Endothelial cell of umbilical vein (primary cell): ENCODE results near the gene CLINT1. TPM values are rescaled to one million over a fixed set of nuclear protein-coding genes. Genes with fewer than 3 reads are reported as not detected.

Experiments
- BruUV-seq: library from RNA; stranded (reverse); fragments of 400-500 nt; replicated peaks from 2 replicates; lab custom pipeline; 2021; lab: Mats Ljungman, UMichigan
- CTCF ChIA-PET: fragments of 300-600, 350-600 bp; sonication (Branson Sonifier 250); formaldehyde crosslinking; loops from one replicate; lab custom pipeline; 2021; ENCODE audit warnings: antibody characterized with exemption, inconsistent platforms; lab: Charles Lee
- POLR2A ChIA-PET: fragments of 300-600, 350-600 bp; sonication (Branson Sonifier 250); formaldehyde crosslinking; loops from one replicate; lab custom pipeline; 2021; ENCODE audit warnings: antibody characterized with exemption, inconsistent platforms; lab: Charles Lee
- DNase-seq: peaks from one replicate; pipeline ENCODE4 v3.0.0-alpha.2; 2011; ENCODE audit warnings: low read depth, low spot score
- FAIRE-seq: peaks from 2 replicates; lab custom pipeline; 2011; peaks lifted over from hg19 to GRCh38; lab: Jason Lieb, UNC
- H2AFZ ChIP-seq: 2 replicates; pipeline ENCODE4 v1.6.0; 2012; ENCODE audit warnings: low read depth, low read length, control low read depth, inconsistent platforms
- H3K27ac ChIP-seq: 2 replicates; pipeline ENCODE4 v1.5.1; 2011; ENCODE audit warnings: low read depth, mild to moderate bottlenecking, control low read depth, low read length, moderate library complexity; ENCODE audit not compliant: insufficient read depth
- H3K27me3 ChIP-seq, 2 experiments: 2 replicates each; pipeline versions ENCODE4 v1.6.0 to v1.6.1; 2011; ENCODE audit warnings: low read length in 2 of 2, mixed read lengths in 1 of 2; ENCODE audit not compliant: control insufficient read depth in 2 of 2, insufficient read depth in 2 of 2
- H3K36me3 ChIP-seq, 2 experiments: 2 replicates in 1 of 2; 3 replicates in 1 of 2; pipeline ENCODE4 v1.5.1; 2011; ENCODE audit warnings: low read length in 2 of 2, mild to moderate bottlenecking in 1 of 2, moderate library complexity in 1 of 2; ENCODE audit not compliant: control insufficient read depth in 2 of 2, insufficient read depth in 2 of 2; ENCODE audit errors: extremely low read depth in 1 of 2
- H3K4me1 ChIP-seq: 3 replicates; pipeline ENCODE4 v1.5.1; 2011; ENCODE audit warnings: mild to moderate bottlenecking, low read length; ENCODE audit not compliant: control insufficient read depth, insufficient read depth; ENCODE audit errors: extremely low read depth
- H3K4me2 ChIP-seq: 2 replicates; pipeline ENCODE4 v1.6.1; 2011; ENCODE audit warnings: low read length, control low read depth, mixed read lengths; ENCODE audit not compliant: insufficient read depth
- H3K4me3 ChIP-seq, 3 experiments: fragments of 200-600 bp in 1 of 3; sonication (generic), shearing (Covaris generic) in 1 of 3; replicated peaks in 1 of 3; 2 replicates each; pipeline ENCODE4 v1.5.1; 2011 to 2016; ENCODE audit warnings: control low read depth in 3 of 3, low read length in 3 of 3, mild to moderate bottlenecking in 2 of 3, inconsistent platforms in 1 of 3, low read depth in 1 of 3, moderate library complexity in 1 of 3; ENCODE audit not compliant: insufficient read depth in 1 of 3
- H3K79me2 ChIP-seq: 2 replicates; pipeline ENCODE4 v1.6.0; 2012; ENCODE audit warnings: low read length, inconsistent platforms; ENCODE audit not compliant: control insufficient read depth, insufficient read depth
- H3K9ac ChIP-seq: replicated peaks from 2 replicates; pipeline ENCODE3; 2011; ENCODE audit warnings: low read length, control low read depth; ENCODE audit not compliant: insufficient read depth; ENCODE audit errors: extremely low read depth
- H3K9me1 ChIP-seq: replicated peaks from 3 replicates; pipeline ENCODE4 v1.6.0; 2011; ENCODE audit warnings: mild to moderate bottlenecking, low read length; ENCODE audit not compliant: control insufficient read depth, insufficient read depth; ENCODE audit errors: extremely low read depth
- H3K9me3 ChIP-seq: replicated peaks from 2 replicates; pipeline ENCODE4 v1.5.1; 2012; ENCODE audit warnings: low read length, inconsistent platforms; ENCODE audit not compliant: control insufficient read depth, insufficient read depth
- H4K20me1 ChIP-seq: replicated peaks from 2 replicates; pipeline ENCODE3; 2011; ENCODE audit warnings: mild to moderate bottlenecking, low read length; ENCODE audit not compliant: control insufficient read depth, insufficient read depth; ENCODE audit errors: extremely low read depth
- CTCF ChIP-seq, 2 donors: IDR thresholded peaks; 1 replicate in 1 of 2; 2 replicates in 1 of 2; pipeline ENCODE4 v1.5.1; 2011; ENCODE audit warnings: low read length in 2 of 2, mild to moderate bottlenecking in 2 of 2, moderate library complexity in 2 of 2, control low read depth in 1 of 2, inconsistent platforms in 1 of 2, low read depth in 1 of 2; ENCODE audit not compliant: insufficient read depth in 1 of 2; ENCODE audit errors: extremely low read depth in 1 of 2
- EZH2 ChIP-seq: IDR thresholded peaks from 2 replicates; pipeline ENCODE4 v1.6.1; 2012; ENCODE audit warnings: borderline replicate concordance, low read depth, mild to moderate bottlenecking, moderate library complexity, low read length, inconsistent platforms; ENCODE audit not compliant: severe bottlenecking
- FOS ChIP-seq: IDR thresholded peaks from 2 replicates; pipeline ENCODE4 v1.6.1; 2011; ENCODE audit warnings: mild to moderate bottlenecking, low read length, moderate library complexity, borderline replicate concordance; ENCODE audit not compliant: insufficient read depth
- GATA2 ChIP-seq: IDR thresholded peaks from 2 replicates; pipeline ENCODE4 v1.7.0; 2011; ENCODE audit warnings: low read depth, mild to moderate bottlenecking, moderate library complexity, mixed read lengths, low read length; ENCODE audit not compliant: insufficient read length, insufficient read depth
- JUN ChIP-seq: IDR thresholded peaks from 2 replicates; pipeline ENCODE4 v1.6.1; 2011; ENCODE audit warnings: borderline replicate concordance, low read depth; ENCODE audit not compliant: insufficient read length, insufficient read depth
- MYC ChIP-seq: IDR thresholded peaks from one replicate; pipeline ENCODE4 v1.6.1; 2011; ENCODE audit warnings: mild to moderate bottlenecking, low read depth, low read length
- POLR2A ChIP-seq: IDR thresholded peaks from 2 replicates; pipeline ENCODE4 v1.6.1; 2012; ENCODE audit warnings: low read depth, mild to moderate bottlenecking, control low read depth, low read length
- POLR2AphosphoS5 ChIP-seq: IDR thresholded peaks from 2 replicates; pipeline ENCODE4 v1.6.1; 2012; ENCODE audit warnings: low read depth, mild to moderate bottlenecking, control low read depth, low read length, moderate library complexity; ENCODE audit not compliant: insufficient read depth
- dilution Hi-C: fragments of 300-500 bp; cut with MboI; formaldehyde crosslinking; loops from one replicate; pipeline ENCODE4 v1.15.0; 2019; ENCODE audit warnings: low sequenced_read_pairs; ENCODE audit not compliant: extremely low pct_ligation_motif_present
- intact Hi-C: fragments of 100-400 bp; cut with micrococcal nuclease; formaldehyde crosslinking; loops from one replicate; pipeline ENCODE4 v1.10.0; 2022
- polyA plus RNA-seq, 4 experiments: library from polyadenylated mRNA; depleted of rRNA in 3 of 4; stranded (reverse) in 3 of 4; unstranded in 1 of 4; fragments of >200 nt; gene quantifications; 2 replicates each; pipeline versions ENCODE4 v1.2.1 to v1.2.3, GENCODE V29; 2011 to 2012; ENCODE audit warnings: missing spikeins in 1 of 4
- total RNA-seq: library from RNA; stranded (reverse); gene quantifications from 2 replicates; pipeline ENCODE4 v1.2.3, GENCODE V29; 2021
- TF ChIP-seq, protein P1 (sequence below): IDR thresholded peaks from 2 replicates; pipeline ENCODE4 v1.6.1; 2011; ENCODE audit not compliant: insufficient read depth, insufficient read length

Gene CLINT1
- total and polyA plus RNA-seq, 2 donors (not counting 3 experiments of a cell fraction or from before 2014, with no cell fraction given): 76.6 to 158 TPM

DNA sequence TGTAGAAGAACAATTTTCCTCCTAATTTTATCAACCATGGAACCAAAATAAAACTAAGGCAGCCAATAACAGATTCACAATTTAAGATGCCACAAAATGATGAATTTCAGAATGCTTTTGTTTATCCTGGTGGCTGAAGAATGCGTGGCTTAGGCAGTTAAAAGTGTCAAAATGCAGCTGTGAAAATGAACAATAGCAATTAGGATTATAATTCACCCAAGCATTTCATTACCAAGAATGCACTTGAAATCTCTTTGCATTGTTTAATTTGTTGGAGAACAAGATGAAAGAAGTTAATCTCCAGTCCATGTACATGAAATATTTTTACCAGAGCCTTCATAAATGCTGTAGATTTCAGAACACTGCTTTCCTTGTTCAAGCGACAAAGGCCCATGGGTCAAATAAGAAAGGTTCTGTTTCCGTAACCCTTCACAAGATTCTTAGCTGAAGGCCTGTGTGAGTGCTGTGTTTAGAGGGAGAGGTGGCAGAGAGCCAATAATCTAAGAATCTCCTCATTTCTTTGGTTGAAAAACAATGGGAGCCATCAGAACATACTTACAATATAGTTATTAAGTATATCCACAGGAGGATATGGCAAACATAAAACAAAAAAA, 39.3 kb downstream of the CLINT1 start:
- no peak for TF ChIP-seq JUN
- no peak for TF ChIP-seq CTCF (IDR thresholded peaks at IDR 0.05; ENCODE audit: extremely low read depth in 1 of 2, insufficient read depth in 1 of 2, low read depth in 1 of 2, low read length in 2 of 2)
- no peak for TF ChIP-seq FOS
- TF ChIP-seq POLR2AphosphoS5: no peak
- no peak for TF ChIP-seq EZH2
- TF ChIP-seq, protein P1, sequence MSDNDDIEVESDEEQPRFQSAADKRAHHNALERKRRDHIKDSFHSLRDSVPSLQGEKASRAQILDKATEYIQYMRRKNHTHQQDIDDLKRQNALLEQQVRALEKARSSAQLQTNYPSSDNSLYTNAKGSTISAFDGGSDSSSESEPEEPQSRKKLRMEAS: no peak
- TF ChIP-seq MYC: no peak
- no peak for TF ChIP-seq POLR2A
- TF ChIP-seq GATA2: no peak
- Histone ChIP-seq H4K20me1 (peaks cover 5% of the 10 kb centered on the region), H3K9ac (no peak overlapping the region), H3K4me3 (no peak overlapping the region), H3K36me3 (peaks cover 0 to 2% of the 10 kb centered on the region in 2 experiments), H3K9me1 (no peaks in the 10 kb centered on the region), H3K79me2 (peaks cover 65% of the 10 kb centered on the region), H3K9me3 (no peaks in the 10 kb centered on the region), H3K27me3 (no peaks in the 10 kb centered on the region), H3K4me1 (peaks cover 14% of the 10 kb centered on the region), H2AFZ (no peak overlapping the region), H3K4me2 (no peak overlapping the region), H3K27ac (no peak overlapping the region)
- peak; percentile 82 for DNase-seq
- dilution Hi-C loops (no loop called here), intact Hi-C loops (loop anchor here (1.0 to 10.0 kb wide), 7 partner anchors 36 to 1287 kb away; no protein-coding TSS in a partner anchor)
- ChIA-PET POLR2A (no interaction called here), CTCF (interaction anchor here (0.7 to 3.9 kb wide), 12 partner anchors 9 to 1287 kb away, joined by 3 to 18 read pairs (median 8); partner anchors contain the start of gene CLINT1)
- peak; percentile 67 for FAIRE-seq
- BruUV-seq: no TSS peak
